Sigmoid colon (tissue), 7 donors: ENCODE results near the gene ATP11B. TPM values are rescaled to one million over a fixed set of nuclear protein-coding genes. Genes with fewer than 3 reads are reported as not detected.
"Not testable (repeated sequence)": the region's sequence is repeated elsewhere in the genome, so short reads cannot be mapped to it uniquely, and the experiment has no call there.

Experiments
- DNase-seq: peaks from one replicate; pipeline ENCODE4 v3.0.0-alpha.2; 2019
- H3K27ac ChIP-seq, 4 donors: fragments of 200-600 bp; sonication (generic); one replicate each; pipeline ENCODE4 v1.5.1; 2016 to 2019; ENCODE audit warnings: mild to moderate bottlenecking in 1 of 4
- H3K27me3 ChIP-seq, 3 donors: fragments of 200-600 bp; sonication (generic); one replicate each; pipeline ENCODE4 v1.5.1; 2019; ENCODE audit warnings: mild to moderate bottlenecking in 1 of 3
- H3K36me3 ChIP-seq, 4 donors: fragments of 200-600 bp; sonication (generic); one replicate each; pipeline ENCODE4 v1.5.1; 2016 to 2019
- H3K4me1 ChIP-seq, 4 donors: fragments of 200-600 bp; sonication (generic); one replicate each; pipeline ENCODE4 v1.5.1; 2017 to 2019
- H3K4me3 ChIP-seq, 4 donors: fragments of 200-600 bp; sonication (generic); one replicate each; pipeline ENCODE4 v1.5.1; 2017 to 2019; ENCODE audit warnings: mild to moderate bottlenecking in 2 of 4, moderate library complexity in 1 of 4
- H3K9me3 ChIP-seq, 4 donors: fragments of 200-600 bp in 3 of 4; sonication (generic) in 3 of 4; one replicate each; pipeline versions ENCODE4 v1.5.1 to v1.6.1; 2013 to 2019
- CTCF ChIP-seq, 4 experiments: fragments of 450-650 bp in 3 of 4; fragments of 200-600 bp in 1 of 4; IDR thresholded peaks; one replicate each; pipeline ENCODE4 v1.5.1; 2016 to 2019; ENCODE audit warnings: antibody characterized with exemption in 4 of 4, mild to moderate bottlenecking in 3 of 4, moderate library complexity in 2 of 4
- EP300 ChIP-seq, 4 donors: sonication (generic); formaldehyde crosslinking; IDR thresholded peaks; one replicate each; pipeline ENCODE4 v1.6.1; 2017; ENCODE audit warnings: antibody characterized with exemption in 4 of 4
- POLR2A ChIP-seq, 2 donors: fragments of 450-650 bp; IDR thresholded peaks; one replicate each; pipeline ENCODE4 v1.6.1; 2016; ENCODE audit warnings: antibody characterized with exemption in 2 of 2, mild to moderate bottlenecking in 2 of 2, moderate library complexity in 2 of 2
- POLR2AphosphoS5 ChIP-seq, 4 donors: sonication (generic); formaldehyde crosslinking; IDR thresholded peaks; one replicate each; pipeline ENCODE4 v1.6.1; 2017; ENCODE audit warnings: antibody characterized with exemption in 4 of 4
- WGBS, 2 donors: extraction: QIAGEN DNeasy Blood & Tissue Kit; methylation state at CpG; one replicate each; pipeline ENCODE4 v1.1.7; 2013; 5-methylcytosine and 5-hydroxymethylcytosine counted together
- intact Hi-C: fragments of 100-400 bp; cut with DNase I; formaldehyde crosslinking; loops from one replicate; pipeline ENCODE4 v1.15.1; 2023
- polyA plus RNA-seq, 3 donors: library from polyadenylated mRNA; stranded (reverse); fragments of 200-250 nt; gene quantifications; one replicate each; pipeline ENCODE4 v1.2.3, GENCODE V29; 2013
- total RNA-seq, 4 donors: library from RNA; depleted of rRNA; stranded (reverse); fragments of >200 nt; gene quantifications; one replicate each; pipeline ENCODE4 v1.1.0, GENCODE V29; 2016
- donor health status: healthy with polysubstance abuse.
- donor health status: Bipolar disorder and iron deficiency.
- donor health status: healthy.

ATP11B gene
- total and polyA plus RNA-seq, 7 donors, result 6.7 to 69.9 (median 41.8) TPM

- no peak for TF ChIP-seq EP300 (IDR thresholded peaks at IDR 0.05)
- no peak for TF ChIP-seq CTCF (IDR thresholded peaks at IDR 0.05)
- no peak for TF ChIP-seq POLR2A (IDR thresholded peaks at IDR 0.05)
- TF ChIP-seq POLR2AphosphoS5 (IDR thresholded peaks at IDR 0.05), result no peak
- no peaks in the 10 kb centered on the region for H3K27me3 ChIP-seq
- no peaks in the 10 kb centered on the region for H3K4me1 ChIP-seq
- peaks cover 0 to 66% (median 12%) of the 10 kb centered on the region in 4 donors for H3K36me3 ChIP-seq
- intact Hi-C loops, result no loop called here
- H3K27ac ChIP-seq, result no peak overlapping the region
- WGBS, 2 donors, result 93 to 96% methylated on average over 3 of the region's 3 CpGs
- H3K4me3 ChIP-seq, result no peak overlapping the region
- H3K9me3 ChIP-seq, result no peaks in the 10 kb centered on the region
- no peak for DNase-seq
Observed at GRCh38 chr3:182862159-182862860, 69.0 kb downstream of the ATP11B start.

GRCh38 chr3:182869059-182869458 is 75.8 kb downstream of the ATP11B start:
- Histone ChIP-seq H3K4me1 (no peaks in the 10 kb centered on the region), H3K9me3 (no peaks in the 10 kb centered on the region), H3K36me3 (peaks cover 0 to 89% (median 25%) of the 10 kb centered on the region in 4 donors), H3K4me3 (no peak overlapping the region), H3K27ac (no peak overlapping the region), H3K27me3 (no peaks in the 10 kb centered on the region)
- intact Hi-C loops, result no loop called here
- TF ChIP-seq POLR2AphosphoS5 (IDR thresholded peaks at IDR 0.05) (no peak), EP300 (IDR thresholded peaks at IDR 0.05) (no peak), POLR2A (IDR thresholded peaks at IDR 0.05) (no peak), CTCF (IDR thresholded peaks at IDR 0.05) (no peak)
- 95 to 96% methylated on average over 1 of the region's 1 CpG for WGBS, 2 donors
- no peak for DNase-seq

- DNase-seq, intact Hi-C loops, H3K4me3 ChIP-seq, H3K4me1 ChIP-seq, H3K27ac ChIP-seq, H3K27me3 ChIP-seq, H3K9me3 ChIP-seq: not testable (repeated sequence)
- 96 to 99% methylated on average over 3 of the region's 3 CpGs for WGBS, 2 donors
- peaks cover 6 to 90% (median 28%) of the 10 kb centered on the region in 4 donors for H3K36me3 ChIP-seq
Observed at GRCh38 chr3:182870917-182871316, 77.6 kb downstream of the ATP11B start.

- Histone ChIP-seq H3K27me3 (no peaks in the 10 kb centered on the region), H3K27ac (no peak overlapping the region), H3K4me1 (no peaks in the 10 kb centered on the region), H3K36me3 (peaks cover 1 to 77% (median 11%) of the 10 kb centered on the region in 4 donors), H3K9me3 (no peaks in the 10 kb centered on the region), H3K4me3 (no peak overlapping the region)
- WGBS, 2 donors, result 90 to 98% methylated on average over 1 of the region's 1 CpG
- intact Hi-C loops, result no loop called here
- TF ChIP-seq POLR2AphosphoS5 (IDR thresholded peaks at IDR 0.05), result no peak
- TF ChIP-seq EP300 (IDR thresholded peaks at IDR 0.05), result no peak
- TF ChIP-seq POLR2A (IDR thresholded peaks at IDR 0.05), result no peak
- no peak for TF ChIP-seq CTCF (IDR thresholded peaks at IDR 0.05)
- no peak for DNase-seq
Observed at GRCh38 chr3:182879031-182879611, 85.8 kb downstream of the ATP11B start.

GRCh38 chr3:182886497-182886896 is 93.2 kb downstream of the ATP11B start:
- H3K27ac ChIP-seq, result no peak overlapping the region
- no peak for DNase-seq
- peaks cover 0 to 82% (median 13%) of the 10 kb centered on the region in 4 donors for H3K36me3 ChIP-seq
- no peaks in the 10 kb centered on the region for H3K9me3 ChIP-seq
- no peaks in the 10 kb centered on the region for H3K27me3 ChIP-seq
- intact Hi-C loops, result no loop called here
- H3K4me1 ChIP-seq, result no peaks in the 10 kb centered on the region
- TF ChIP-seq POLR2A (IDR thresholded peaks at IDR 0.05) (no peak), EP300 (IDR thresholded peaks at IDR 0.05) (no peak), POLR2AphosphoS5 (IDR thresholded peaks at IDR 0.05) (no peak), CTCF (IDR thresholded peaks at IDR 0.05) (no peak)
- no peak overlapping the region for H3K4me3 ChIP-seq
